ENCODE results near the gene HIVEP3.

GRCh38 chr1:41690331-41690730, 228.4 kb downstream of the HIVEP3 start:
- TF ChIP-seq, protein P1, sequence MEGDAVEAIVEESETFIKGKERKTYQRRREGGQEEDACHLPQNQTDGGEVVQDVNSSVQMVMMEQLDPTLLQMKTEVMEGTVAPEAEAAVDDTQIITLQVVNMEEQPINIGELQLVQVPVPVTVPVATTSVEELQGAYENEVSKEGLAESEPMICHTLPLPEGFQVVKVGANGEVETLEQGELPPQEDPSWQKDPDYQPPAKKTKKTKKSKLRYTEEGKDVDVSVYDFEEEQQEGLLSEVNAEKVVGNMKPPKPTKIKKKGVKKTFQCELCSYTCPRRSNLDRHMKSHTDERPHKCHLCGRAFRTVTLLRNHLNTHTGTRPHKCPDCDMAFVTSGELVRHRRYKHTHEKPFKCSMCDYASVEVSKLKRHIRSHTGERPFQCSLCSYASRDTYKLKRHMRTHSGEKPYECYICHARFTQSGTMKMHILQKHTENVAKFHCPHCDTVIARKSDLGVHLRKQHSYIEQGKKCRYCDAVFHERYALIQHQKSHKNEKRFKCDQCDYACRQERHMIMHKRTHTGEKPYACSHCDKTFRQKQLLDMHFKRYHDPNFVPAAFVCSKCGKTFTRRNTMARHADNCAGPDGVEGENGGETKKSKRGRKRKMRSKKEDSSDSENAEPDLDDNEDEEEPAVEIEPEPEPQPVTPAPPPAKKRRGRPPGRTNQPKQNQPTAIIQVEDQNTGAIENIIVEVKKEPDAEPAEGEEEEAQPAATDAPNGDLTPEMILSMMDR (conservative IDR thresholded peaks at IDR 0.05; ENCODE audit: low read length) = no peak
- TF ChIP-seq EZH2phosphoT487 (IDR thresholded peaks at IDR 0.05; ENCODE audit: borderline replicate concordance) = no peak

Data from Loucy (cell line).